Activated CD4-positive, alpha-beta T cell treated with anti-CD3 and anti-CD28 coated beads, Interleukin-2, amount 10 ng/mL, durations not matched to agents 7 days and 5 days (primary cell): ENCODE results near the gene RIC8B. TPM values are rescaled to one million over a fixed set of nuclear protein-coding genes. Genes with fewer than 3 reads are reported as not detected.
"Not testable (repeated sequence)": the region's sequence is repeated elsewhere in the genome, so short reads cannot be mapped to it uniquely, and the experiment has no call there.

Experiments
- CTCF ChIA-PET: fragments of 350-600 bp; sonication (Branson Sonifier 250); formaldehyde crosslinking; loops from one replicate; lab custom pipeline; 2021; ENCODE audit warnings: antibody characterized with exemption; lab: Charles Lee
- POLR2A ChIA-PET: fragments of 350-600 bp; sonication (Branson Sonifier 250); formaldehyde crosslinking; loops from one replicate; lab custom pipeline; 2021; ENCODE audit warnings: antibody characterized with exemption; lab: Charles Lee
- DNase-seq: peaks from one replicate; pipeline ENCODE4 v3.0.0-alpha.2; 2020
- H3K27ac Mint-ChIP-seq: one replicate; pipeline ENCODE4 v1.8.0; 2021; ENCODE audit warnings: mild to moderate bottlenecking, moderate library complexity, mixed read lengths
- H3K27me3 Mint-ChIP-seq: one replicate; pipeline ENCODE4 v1.8.0; 2021; ENCODE audit warnings: mixed read lengths
- H3K36me3 Mint-ChIP-seq: one replicate; pipeline ENCODE4 v1.8.0; 2021; ENCODE audit warnings: low read depth, mixed read lengths
- H3K4me1 Mint-ChIP-seq: one replicate; pipeline ENCODE4 v1.8.0; 2021; ENCODE audit warnings: mixed read lengths
- H3K4me3 Mint-ChIP-seq: one replicate; pipeline ENCODE4 v1.8.0; 2021; ENCODE audit warnings: mild to moderate bottlenecking, moderate library complexity, mixed read lengths
- H3K9me3 Mint-ChIP-seq: one replicate; pipeline ENCODE4 v1.8.0; 2021; ENCODE audit warnings: mixed read lengths
- total RNA-seq, 2 experiments: library from RNA; stranded (reverse); gene quantifications; one replicate each; pipeline ENCODE4 v1.2.3, GENCODE V29; 2021

The RIC8B gene, protein sequence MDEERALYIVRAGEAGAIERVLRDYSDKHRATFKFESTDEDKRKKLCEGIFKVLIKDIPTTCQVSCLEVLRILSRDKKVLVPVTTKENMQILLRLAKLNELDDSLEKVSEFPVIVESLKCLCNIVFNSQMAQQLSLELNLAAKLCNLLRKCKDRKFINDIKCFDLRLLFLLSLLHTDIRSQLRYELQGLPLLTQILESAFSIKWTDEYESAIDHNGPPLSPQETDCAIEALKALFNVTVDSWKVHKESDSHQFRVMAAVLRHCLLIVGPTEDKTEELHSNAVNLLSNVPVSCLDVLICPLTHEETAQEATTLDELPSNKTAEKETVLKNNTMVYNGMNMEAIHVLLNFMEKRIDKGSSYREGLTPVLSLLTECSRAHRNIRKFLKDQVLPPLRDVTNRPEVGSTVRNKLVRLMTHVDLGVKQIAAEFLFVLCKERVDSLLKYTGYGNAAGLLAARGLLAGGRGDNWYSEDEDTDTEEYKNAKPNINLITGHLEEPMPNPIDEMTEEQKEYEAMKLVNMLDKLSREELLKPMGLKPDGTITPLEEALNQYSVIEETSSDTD
- 10 to 100 TPM; 13.6 to 14.0 TPM for total RNA-seq

DNA sequence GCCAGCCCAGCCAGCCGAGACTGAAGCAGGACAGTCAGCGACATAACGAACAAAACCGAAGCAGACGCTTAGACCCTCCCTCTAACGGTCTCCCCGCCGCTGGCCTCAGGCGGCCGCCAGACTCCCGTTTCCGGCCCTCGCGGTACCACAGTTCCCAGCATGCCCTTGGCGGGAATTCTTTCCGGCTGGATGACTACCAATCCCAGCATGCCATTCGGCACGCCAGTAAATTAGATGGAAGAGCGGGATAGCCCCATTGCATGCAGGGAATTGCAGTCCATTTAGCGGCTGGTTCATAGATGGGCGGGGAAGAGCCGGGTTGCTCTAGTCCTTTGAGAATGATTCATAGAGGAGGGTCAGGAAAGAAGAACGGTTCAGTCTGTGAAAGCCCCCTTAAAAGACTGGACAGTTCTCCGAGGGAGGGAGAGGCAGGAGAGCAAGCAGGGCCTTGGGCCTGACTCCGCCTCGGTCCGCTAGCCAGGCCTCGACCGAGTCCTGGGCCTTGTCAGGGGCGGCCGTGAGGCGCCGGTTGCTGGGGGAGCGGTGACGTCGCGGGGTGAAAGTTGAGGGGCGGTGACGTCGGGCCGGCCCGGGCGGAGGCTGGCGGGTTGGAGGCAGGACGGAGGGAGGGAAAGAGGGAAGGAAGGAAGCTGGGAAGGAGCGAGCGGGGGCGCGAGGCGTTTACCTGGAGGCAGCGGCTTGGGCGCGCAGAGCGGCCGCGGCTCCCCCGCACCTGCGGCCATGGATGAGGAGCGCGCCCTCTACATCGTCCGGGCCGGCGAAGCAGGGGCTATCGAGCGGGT lies at the start of gene RIC8B:
Gene RIC8B (plus strand): TSS at position 678 of the 803 bp plus-strand sequence. CDS start 64 bp downstream, at position 742.
- DNase-seq: peak; percentile 83
- ChIA-PET POLR2A (no interaction called here), CTCF (no interaction called here)
- peaks cover 5% of the 10 kb centered on the region for H3K27me3 Mint-ChIP-seq
- H3K36me3 Mint-ChIP-seq: peaks cover 17% of the 10 kb centered on the region
- peaks cover 33% of the 10 kb centered on the region for H3K4me1 Mint-ChIP-seq
- H3K9me3 Mint-ChIP-seq: no peaks in the 10 kb centered on the region
- peak within 1 kb of the TSS; percentile 95 for H3K27ac Mint-ChIP-seq
- H3K4me3 Mint-ChIP-seq: peak within 1 kb of the TSS; percentile 97

DNA sequence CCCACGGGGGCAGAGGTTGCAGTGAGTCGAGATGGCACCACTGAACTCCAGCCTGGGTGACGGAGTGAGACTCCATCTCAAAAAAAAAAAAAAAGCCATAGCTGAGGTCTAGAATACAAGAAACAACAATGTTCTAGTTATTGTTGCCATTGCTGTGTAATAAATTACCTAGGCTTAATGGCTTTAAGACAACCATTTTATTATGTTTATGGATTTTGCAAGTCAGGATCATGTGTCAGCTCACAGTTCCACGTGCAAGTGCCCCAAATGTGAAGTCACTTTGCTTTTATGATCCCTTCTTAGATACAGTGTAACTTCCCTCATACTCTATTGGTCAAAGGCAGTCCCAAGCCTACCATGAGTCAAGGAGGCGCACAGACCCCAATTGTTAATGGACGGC lies 49.5 kb upstream of the RIC8B start:
- no peak for DNase-seq
- Mint-ChIP-seq H3K36me3 (no peaks in the 10 kb centered on the region), H3K4me1 (no peaks in the 10 kb centered on the region), H3K4me3 (no peak overlapping the region), H3K9me3 (no peaks in the 10 kb centered on the region), H3K27ac (no peak overlapping the region), H3K27me3 (peaks cover 3% of the 10 kb centered on the region)
- CTCF ChIA-PET: no interaction called here
- POLR2A ChIA-PET: no interaction called here

DNA sequence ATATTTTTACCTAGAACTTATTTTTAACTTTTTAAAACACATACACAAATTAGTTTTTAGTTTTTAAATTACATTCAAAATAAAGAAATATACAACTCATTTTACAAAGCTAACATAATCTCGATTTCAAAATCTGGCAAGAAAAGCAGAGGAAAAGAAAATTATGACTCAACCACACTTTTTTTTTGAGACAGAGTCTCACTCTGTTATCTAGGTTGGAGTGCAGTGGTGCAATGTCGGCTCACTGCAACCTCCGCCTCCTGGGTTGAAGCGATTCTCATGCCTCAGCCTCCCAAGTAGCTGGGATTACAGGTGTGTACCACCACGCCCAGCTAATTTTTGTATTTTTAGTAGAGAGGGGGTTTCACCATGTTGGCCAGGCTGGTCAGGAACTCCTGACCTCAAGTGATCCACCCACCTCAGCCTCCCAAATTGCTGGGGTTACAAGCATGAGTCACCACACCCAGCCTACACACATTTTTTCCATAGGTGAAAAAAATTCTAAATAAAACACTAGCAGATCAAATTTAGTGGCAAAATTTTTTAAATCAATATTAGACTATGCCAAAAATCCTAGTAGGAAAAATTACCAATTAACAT lies 47.8 kb upstream of the RIC8B start:
- DNase-seq, H3K4me1 Mint-ChIP-seq, POLR2A ChIA-PET, CTCF ChIA-PET, H3K4me3 Mint-ChIP-seq, H3K9me3 Mint-ChIP-seq, H3K27ac Mint-ChIP-seq, H3K27me3 Mint-ChIP-seq, H3K36me3 Mint-ChIP-seq: not testable (repeated sequence)

GRCh38 chr12:106729611-106730010 lies 44.9 kb upstream of the RIC8B start:
- ChIA-PET POLR2A (no interaction called here), CTCF (no interaction called here)
- no peak overlapping the region for H3K27ac Mint-ChIP-seq
- H3K4me3 Mint-ChIP-seq: no peak overlapping the region
- no peaks in the 10 kb centered on the region for H3K9me3 Mint-ChIP-seq
- H3K27me3 Mint-ChIP-seq: peaks cover 5% of the 10 kb centered on the region
- DNase-seq: no peak
- no peaks in the 10 kb centered on the region for H3K4me1 Mint-ChIP-seq
- no peaks in the 10 kb centered on the region for H3K36me3 Mint-ChIP-seq

GRCh38 chr12:106732890-106733289 lies 41.6 kb upstream of the RIC8B start:
- no peaks in the 10 kb centered on the region for H3K36me3 Mint-ChIP-seq
- no peak for DNase-seq
- no peak overlapping the region for H3K27ac Mint-ChIP-seq
- CTCF ChIA-PET: no interaction called here
- POLR2A ChIA-PET: no interaction called here
- no peaks in the 10 kb centered on the region for H3K4me1 Mint-ChIP-seq
- no peaks in the 10 kb centered on the region for H3K9me3 Mint-ChIP-seq
- H3K27me3 Mint-ChIP-seq: peaks cover 8% of the 10 kb centered on the region
- H3K4me3 Mint-ChIP-seq: no peak overlapping the region

GRCh38 chr12:106733660-106734059 lies 40.8 kb upstream of the RIC8B start:
- H3K36me3 Mint-ChIP-seq: no peaks in the 10 kb centered on the region
- H3K27ac Mint-ChIP-seq: no peak overlapping the region
- no peak for DNase-seq
- no peaks in the 10 kb centered on the region for H3K4me1 Mint-ChIP-seq
- no peaks in the 10 kb centered on the region for H3K9me3 Mint-ChIP-seq
- peaks cover 8% of the 10 kb centered on the region for H3K27me3 Mint-ChIP-seq
- no peak overlapping the region for H3K4me3 Mint-ChIP-seq
- POLR2A ChIA-PET: no interaction called here
- CTCF ChIA-PET: no interaction called here

DNA sequence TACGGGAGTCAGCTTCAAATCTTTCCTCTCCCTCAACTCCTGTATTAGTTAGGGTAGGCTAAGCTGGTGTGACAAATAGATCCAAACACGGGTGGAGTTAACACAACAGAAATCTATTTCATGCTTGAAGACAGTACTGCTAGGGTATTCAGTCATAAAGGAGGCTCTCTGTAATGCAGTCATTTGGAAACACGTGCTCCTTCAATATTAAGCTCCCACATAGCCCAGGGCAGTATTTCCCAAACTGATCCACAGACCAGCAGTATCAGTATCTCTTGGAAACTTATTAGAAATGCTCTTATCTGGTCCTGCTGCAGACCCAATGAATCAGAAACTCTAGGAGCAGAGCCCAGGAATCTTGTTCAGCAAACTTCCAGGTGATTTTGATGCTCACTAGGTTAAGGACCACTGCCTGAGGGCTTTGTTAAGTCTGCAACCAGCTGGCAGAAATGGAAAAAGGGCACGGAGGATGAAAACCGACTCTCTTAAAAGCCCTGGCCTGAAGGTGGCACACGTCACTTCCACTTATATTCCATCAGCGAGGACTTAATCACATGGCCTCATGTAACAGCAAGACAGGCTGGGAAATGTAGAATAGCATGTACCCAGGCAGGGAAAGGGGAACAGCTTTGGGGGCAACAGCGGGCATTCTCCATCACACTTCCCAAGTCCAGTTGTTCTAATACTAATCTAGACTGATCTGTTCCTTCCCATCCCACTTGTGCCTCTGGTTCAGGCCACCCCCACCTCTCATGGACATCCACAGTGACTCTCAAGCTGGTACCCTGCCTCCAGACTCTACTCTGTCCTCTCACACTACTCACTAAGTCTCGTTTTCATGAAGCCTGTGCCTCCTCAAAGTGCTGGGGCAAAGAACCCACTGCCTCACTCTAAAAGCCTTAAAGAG lies 38.2 kb upstream of the RIC8B start:
- Mint-ChIP-seq H3K9me3 (no peaks in the 10 kb centered on the region), H3K4me1 (no peaks in the 10 kb centered on the region), H3K27me3 (peaks cover 5% of the 10 kb centered on the region), H3K4me3 (no peak overlapping the region), H3K36me3 (no peaks in the 10 kb centered on the region), H3K27ac (no peak overlapping the region)
- ChIA-PET CTCF (interaction anchor here (0.6 to 1.2 kb wide), 3 partner anchors 17 to 81 kb away, joined by 3 to 4 read pairs (median 3); no protein-coding TSS in a partner anchor), POLR2A (no interaction called here)
- DNase-seq: no peak

- no peak for DNase-seq
- Mint-ChIP-seq H3K27me3 (peaks cover 12% of the 10 kb centered on the region), H3K4me1 (no peaks in the 10 kb centered on the region), H3K36me3 (no peaks in the 10 kb centered on the region), H3K27ac (no peak overlapping the region), H3K4me3 (no peak overlapping the region), H3K9me3 (no peaks in the 10 kb centered on the region)
- ChIA-PET CTCF (no interaction called here), POLR2A (no interaction called here)
Measured at GRCh38 chr12:106739318-106739717, 35.2 kb upstream of the RIC8B start.

- Mint-ChIP-seq H3K4me3 (no peak overlapping the region), H3K27me3 (peaks cover 15% of the 10 kb centered on the region), H3K27ac (no peak overlapping the region), H3K9me3 (no peaks in the 10 kb centered on the region), H3K36me3 (no peaks in the 10 kb centered on the region), H3K4me1 (no peaks in the 10 kb centered on the region)
- DNase-seq: no peak
- ChIA-PET POLR2A (no interaction called here), CTCF (interaction anchor here (0.7 kb wide), 1 partner anchor 11 kb away, joined by 3 read pairs; no protein-coding TSS in a partner anchor)
Measured at GRCh38 chr12:106739815-106740530, 34.5 kb upstream of the RIC8B start.

DNA sequence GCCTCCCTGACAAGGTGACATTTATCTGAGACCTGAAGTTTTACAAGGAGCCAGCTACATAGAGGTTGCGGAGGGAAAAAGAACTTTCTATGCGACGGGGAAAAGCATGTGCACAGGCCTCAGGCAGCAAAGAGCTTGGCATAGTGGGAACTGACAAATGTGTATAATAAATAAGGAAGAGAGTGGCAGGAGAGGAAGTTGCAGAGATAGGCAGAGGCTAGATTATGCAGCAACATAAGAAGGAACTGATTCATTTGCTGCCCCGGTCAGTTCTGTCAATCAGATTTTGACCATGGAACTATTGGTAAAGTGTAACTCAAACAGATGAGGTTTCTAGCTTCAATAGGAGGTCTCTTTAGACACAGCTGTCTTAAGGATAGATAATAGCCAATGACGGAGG lies 33.7 kb upstream of the RIC8B start:
- POLR2A ChIA-PET: no interaction called here
- Mint-ChIP-seq H3K4me1 (no peaks in the 10 kb centered on the region), H3K27me3 (peaks cover 17% of the 10 kb centered on the region), H3K27ac (no peak overlapping the region), H3K9me3 (no peaks in the 10 kb centered on the region), H3K36me3 (no peaks in the 10 kb centered on the region), H3K4me3 (no peak overlapping the region)
- CTCF ChIA-PET: no interaction called here
- no peak for DNase-seq

GRCh38 chr12:106741247-106741646 lies 33.2 kb upstream of the RIC8B start:
- POLR2A ChIA-PET: no interaction called here

More at GRCh38 chr12:106741247-106741646, 33.2 kb upstream of the RIC8B start:
- CTCF ChIA-PET: interaction anchor here (1.4 kb wide), 1 partner anchor 12 kb away, joined by 6 read pairs; no protein-coding TSS in a partner anchor
- H3K27ac Mint-ChIP-seq: no peak overlapping the region
- DNase-seq: no peak
- no peaks in the 10 kb centered on the region for H3K4me1 Mint-ChIP-seq
- H3K27me3 Mint-ChIP-seq: peaks cover 17% of the 10 kb centered on the region
- no peaks in the 10 kb centered on the region for H3K9me3 Mint-ChIP-seq
- H3K36me3 Mint-ChIP-seq: no peaks in the 10 kb centered on the region
- H3K4me3 Mint-ChIP-seq: no peak overlapping the region
